HG03565 (cell line): ENCODE data around the gene IL1RAP.

Experiments
- ATAC-seq: cut with Tn5 transposase; IDR thresholded peaks from one replicate; pipeline ENCODE4 v1.9.1; 2021; ENCODE audit warnings: mild to moderate bottlenecking, moderate library complexity; ENCODE audit not compliant: unreplicated experiment

The IL1RAP gene

GRCh38 chr3:190699776-190700175 lies 185.9 kb downstream of the IL1RAP start:
- ATAC-seq = no peak

GRCh38 chr3:190701096-190701532 lies 187.2 kb downstream of the IL1RAP start:
- peak; percentile 42 for ATAC-seq

GRCh38 chr3:190706582-190706981 lies 192.7 kb downstream of the IL1RAP start:
- no peak for ATAC-seq
